Ureter (tissue), 1 donor: ENCODE data around the gene P2RY2. TPM values are rescaled to one million over a fixed set of nuclear protein-coding genes. Genes with fewer than 3 reads are reported as not detected.
"Not testable (repeated sequence)": the region's sequence is repeated elsewhere in the genome, so short reads cannot be mapped to it uniquely, and the experiment has no call there.

Experiments used
- DNase-seq: peaks from one replicate; pipeline ENCODE4 v3.0.0-alpha.2; 2020; ENCODE audit warnings: low spot score
- total RNA-seq: library from RNA; stranded (reverse); gene quantifications from one replicate; pipeline ENCODE4 v1.2.4, GENCODE V29; 2023
- donor health status: DM: yes; HTN: yes; CAD: no.

Gene P2RY2
- total RNA-seq, 1 donor from 2014 or later, result 20.2 TPM

- peak; percentile 88 for DNase-seq
Measured at GRCh38 chr11:73227571-73228211, 9.6 kb downstream of the P2RY2 start.

- no peak for DNase-seq
Measured at GRCh38 chr11:73228268-73229134, 10.4 kb downstream of the P2RY2 start.

- DNase-seq, result no peak
Measured at GRCh38 chr11:73229321-73229895, 11.3 kb downstream of the P2RY2 start.

GRCh38 chr11:73229896-73230875, 12.1 kb downstream of the P2RY2 start:
- no peak for DNase-seq

GRCh38 chr11:73230931-73231330, 12.8 kb downstream of the P2RY2 start:
- no peak for DNase-seq

GRCh38 chr11:73232487-73232886, 14.4 kb downstream of the P2RY2 start:
- not testable (repeated sequence) for DNase-seq

GRCh38 chr11:73233211-73233610, 15.1 kb downstream of the P2RY2 start:
- DNase-seq, result no peak

- no peak for DNase-seq
Measured at GRCh38 chr11:73233692-73234470, 15.8 kb downstream of the P2RY2 start.

GRCh38 chr11:73234471-73235181, 16.5 kb downstream of the P2RY2 start:
- no peak for DNase-seq

GRCh38 chr11:73235236-73235786, 17.2 kb downstream of the P2RY2 start:
- no peak for DNase-seq

GRCh38 chr11:73236205-73236765, 18.2 kb downstream of the P2RY2 start:
- no peak for DNase-seq

- no peak for DNase-seq
Measured at GRCh38 chr11:73236854-73237253, 18.8 kb downstream of the P2RY2 start.

- no peak for DNase-seq
Measured at GRCh38 chr11:73237471-73238290, 19.6 kb downstream of the P2RY2 start.

GRCh38 chr11:73239111-73239521, 21.0 kb downstream of the P2RY2 start:
- no peak for DNase-seq

GRCh38 chr11:73239571-73240189, 21.6 kb downstream of the P2RY2 start:
- DNase-seq, result no peak

- no peak for DNase-seq
Measured at GRCh38 chr11:73240190-73240781, 22.2 kb downstream of the P2RY2 start.

- no peak for DNase-seq
Measured at GRCh38 chr11:73241300-73241699, 23.2 kb downstream of the P2RY2 start.
